H9 (cell line): Measurements from ENCODE around the gene AMOTL1. TPM values are rescaled to one million over a fixed set of nuclear protein-coding genes. Genes with fewer than 3 reads are reported as not detected.

Experiments
- DNase-seq: peaks from one replicate; pipeline ENCODE4 v3.0.0-alpha.2; 2017
- H2AFZ ChIP-seq: one replicate; pipeline ENCODE4 v1.6.1; 2013; ENCODE audit warnings: mild to moderate bottlenecking, low read length, control low read depth, moderate library complexity
- H2AK5ac ChIP-seq: 2 replicates; pipeline ENCODE4 v1.6.1; 2013; ENCODE audit warnings: low read length, control low read depth, mixed read lengths; ENCODE audit not compliant: insufficient read length
- H2BK120ac ChIP-seq: one replicate; pipeline ENCODE4 v1.6.1; 2013; ENCODE audit warnings: low read depth, mild to moderate bottlenecking, low read length, control low read depth, inconsistent platforms; ENCODE audit not compliant: poor library complexity, severe bottlenecking
- H2BK12ac ChIP-seq: 2 replicates; pipeline ENCODE4 v1.6.1; 2013; ENCODE audit warnings: low read length, control low read depth, mixed read lengths, low read depth; ENCODE audit not compliant: insufficient read length
- H2BK15ac ChIP-seq: 2 replicates; pipeline ENCODE4 v1.6.1; 2013; ENCODE audit warnings: low read depth, low read length, control low read depth
- H2BK20ac ChIP-seq: one replicate; pipeline ENCODE4 v1.6.1; 2013; ENCODE audit warnings: low read depth, mild to moderate bottlenecking, low read length, control low read depth, inconsistent platforms; ENCODE audit not compliant: poor library complexity, severe bottlenecking
- H2BK5ac ChIP-seq: 2 replicates; pipeline ENCODE4 v1.6.1; 2013; ENCODE audit warnings: low read length, control low read depth, mixed read lengths; ENCODE audit not compliant: insufficient read length
- H3K14ac ChIP-seq: 2 replicates; pipeline ENCODE4 v1.6.1; 2013; ENCODE audit warnings: low read length, control low read depth; ENCODE audit not compliant: insufficient read depth
- H3K18ac ChIP-seq: 2 replicates; pipeline ENCODE4 v1.6.1; 2013; ENCODE audit warnings: low read depth, mild to moderate bottlenecking, mixed read lengths, low read length, control low read depth; ENCODE audit not compliant: insufficient read length
- H3K23ac ChIP-seq: 2 replicates; pipeline ENCODE4 v1.6.1; 2013; ENCODE audit warnings: low read length, control low read depth, mixed read lengths, low read depth; ENCODE audit not compliant: insufficient read length
- H3K23me2 ChIP-seq: 2 replicates; pipeline ENCODE4 v1.6.1; 2013; ENCODE audit warnings: low read depth, mild to moderate bottlenecking, mixed read lengths, low read length, control low read depth; ENCODE audit not compliant: insufficient read length, poor library complexity, severe bottlenecking
- H3K27ac ChIP-seq: 2 replicates; pipeline ENCODE4 v1.5.1; 2013; ENCODE audit warnings: low read length, control low read depth, mixed read lengths, low read depth; ENCODE audit not compliant: insufficient read length
- H3K27me3 ChIP-seq: 2 replicates; pipeline ENCODE4 v1.6.1; 2013; ENCODE audit warnings: low read length, control low read depth, inconsistent platforms; ENCODE audit not compliant: insufficient read depth
- H3K4ac ChIP-seq: 2 replicates; pipeline ENCODE4 v1.6.1; 2013; ENCODE audit warnings: low read depth, mild to moderate bottlenecking, control low read depth, inconsistent platforms, low read length, moderate library complexity
- H3K4me1 ChIP-seq: 2 replicates; pipeline ENCODE4 v1.6.1; 2013; ENCODE audit warnings: low read length, control low read depth, inconsistent platforms; ENCODE audit not compliant: insufficient read depth
- H3K4me2 ChIP-seq: 2 replicates; pipeline ENCODE4 v1.6.1; 2013; ENCODE audit warnings: low read length, control low read depth, mixed read lengths; ENCODE audit not compliant: insufficient read length, insufficient read depth
- H3K56ac ChIP-seq: 2 replicates; pipeline ENCODE4 v1.6.1; 2013; ENCODE audit warnings: low read depth, mild to moderate bottlenecking, mixed read lengths, low read length, control low read depth; ENCODE audit not compliant: insufficient read length
- H3K79me1 ChIP-seq: 2 replicates; pipeline ENCODE4 v1.6.1; 2013; ENCODE audit warnings: low read depth, mild to moderate bottlenecking, moderate library complexity, low read length, control low read depth, inconsistent platforms; ENCODE audit not compliant: insufficient read depth, poor library complexity, severe bottlenecking
- H3K79me2 ChIP-seq: 2 replicates; pipeline ENCODE4 v1.6.1; 2013; ENCODE audit warnings: low read length, control low read depth, inconsistent platforms; ENCODE audit not compliant: insufficient read depth
- H3K9ac ChIP-seq: 2 replicates; pipeline ENCODE4 v1.6.1; 2013; ENCODE audit warnings: low read length, control low read depth, mixed read lengths; ENCODE audit not compliant: insufficient read length; ENCODE audit errors: extremely low read depth
- H3K9me3 ChIP-seq: one replicate; pipeline ENCODE4 v1.6.1; 2013; ENCODE audit warnings: low read depth, low read length, inconsistent platforms; ENCODE audit not compliant: control insufficient read depth
- H3T11ph ChIP-seq: one replicate; pipeline ENCODE4 v1.6.1; 2013; ENCODE audit warnings: mild to moderate bottlenecking, low read length, control low read depth, inconsistent platforms
- H4K20me1 ChIP-seq: one replicate; pipeline ENCODE4 v1.6.1; 2013; ENCODE audit not compliant: control insufficient read depth, insufficient read length, insufficient read depth
- H4K5ac ChIP-seq: 2 replicates; pipeline ENCODE4 v1.6.1; 2013; ENCODE audit warnings: low read depth, mild to moderate bottlenecking, mixed read lengths, low read length, control low read depth; ENCODE audit not compliant: insufficient read length
- H4K8ac ChIP-seq: replicated peaks from 2 replicates; pipeline ENCODE4 v1.6.1; 2013; ENCODE audit warnings: low read length, control low read depth, mixed read lengths, low read depth; ENCODE audit not compliant: insufficient read length
- H4K91ac ChIP-seq: 2 replicates; pipeline ENCODE4 v1.6.1; 2013; ENCODE audit warnings: low read depth, mild to moderate bottlenecking, moderate library complexity, mixed read lengths, low read length, control low read depth; ENCODE audit not compliant: insufficient read length
- H3K27ac Mint-ChIP-seq, 3 experiments: 2 replicates in 2 of 3; 3 replicates in 1 of 3; pipeline ENCODE4 v1.8.0; 2020 to 2021; ENCODE audit warnings: mixed read lengths in 3 of 3, mild to moderate bottlenecking in 1 of 3, moderate library complexity in 1 of 3
- H3K27me3 Mint-ChIP-seq: 2 replicates; pipeline ENCODE4 v1.8.0; 2021; ENCODE audit warnings: low read depth, mild to moderate bottlenecking, moderate library complexity, mixed read lengths
- H3K36me3 Mint-ChIP-seq, 3 experiments: 2 replicates in 2 of 3; 3 replicates in 1 of 3; pipeline ENCODE4 v1.8.0; 2020 to 2021; ENCODE audit warnings: low read depth in 3 of 3, mixed read lengths in 3 of 3; ENCODE audit not compliant: insufficient read depth in 1 of 3
- H3K4me1 Mint-ChIP-seq, 2 experiments: 2 replicates each; pipeline ENCODE4 v1.8.0; 2020; ENCODE audit warnings: mixed read lengths in 2 of 2
- H3K4me3 Mint-ChIP-seq, 2 experiments: 2 replicates in 1 of 2; 3 replicates in 1 of 2; pipeline ENCODE4 v1.8.0; 2020 to 2021; ENCODE audit warnings: mild to moderate bottlenecking in 2 of 2, mixed read lengths in 2 of 2, moderate library complexity in 1 of 2
- H3K9me3 Mint-ChIP-seq, 2 experiments: 2 replicates in 1 of 2; 3 replicates in 1 of 2; pipeline ENCODE4 v1.8.0; 2020; ENCODE audit warnings: mild to moderate bottlenecking in 2 of 2, mixed read lengths in 2 of 2, moderate library complexity in 1 of 2
- CTCF ChIP-seq: fragments of 200-600 bp; sonication (generic); conservative IDR thresholded peaks from 3 replicates; pipeline ENCODE4 v1.8.0; 2021; ENCODE audit warnings: antibody characterized with exemption, mild to moderate bottlenecking
- WGBS: extraction: QIAGEN DNeasy Blood & Tissue Kit; methylation state at CpG from one replicate; pipeline ENCODE4 v1.1.7; 2013; ENCODE audit warnings: missing lambda C conversion rate, low lambda C conversion rate, mixed read lengths; ENCODE audit not compliant: insufficient read length; ENCODE audit errors: extremely low coverage; 5-methylcytosine and 5-hydroxymethylcytosine counted together
- total RNA-seq: library from RNA; stranded (reverse); gene quantifications from 2 replicates; pipeline ENCODE4 v1.2.1, GENCODE V29; 2021

Gene AMOTL1
- total RNA-seq, 1 experiment from 2014 or later: 18.5 TPM

- Histone ChIP-seq H4K8ac (no peak overlapping the region), H2AK5ac (no peak overlapping the region), H2BK120ac (no peak overlapping the region), H2BK12ac (no peak overlapping the region), H3K23ac (no peak overlapping the region), H3K23me2 (peaks cover 6% of the 10 kb centered on the region), H3K56ac (no peak overlapping the region), H2AFZ (no peak overlapping the region), H3T11ph (no peak overlapping the region), H3K9me3 (no peaks in the 10 kb centered on the region), H3K4me1 (peaks cover 19% of the 10 kb centered on the region), H3K4me2 (no peak overlapping the region), H4K5ac (no peak overlapping the region), H3K4ac (no peak overlapping the region), H4K91ac (no peak overlapping the region), H2BK20ac (no peak overlapping the region), H3K14ac (no peak overlapping the region), H2BK5ac (no peak overlapping the region), H3K79me2 (no peaks in the 10 kb centered on the region), H3K9ac (no peak overlapping the region), H4K20me1 (no peaks in the 10 kb centered on the region), H2BK15ac (no peak overlapping the region), H3K18ac (no peak overlapping the region), H3K79me1 (no peaks in the 10 kb centered on the region), H3K27me3 (no peaks in the 10 kb centered on the region; the same call in 1 of the 2 replicates), H3K27ac (no peak overlapping the region)
- WGBS: no CpG with 5 or more reads among the region's 4 CpGs
- Mint-ChIP-seq H3K27me3 (peaks cover 6% of the 10 kb centered on the region), H3K36me3 (no peaks in the 10 kb centered on the region; a peak in 1 of 7 replicates), H3K4me3 (peak overlapping the region in 1 of 2 experiments; percentile 47; a peak in 1 of 5 replicates), H3K4me1 (peaks cover 37 to 43% of the 10 kb centered on the region in 2 experiments), H3K9me3 (no peaks in the 10 kb centered on the region), H3K27ac (no peak overlapping the region)
- no peak; the same call in 1 of the 3 replicates for TF ChIP-seq CTCF
- DNase-seq: no peak
Measured at GRCh38 chr11:94735907-94736306, 32.2 kb upstream of the AMOTL1 start.
